GM12874 (cell line): ENCODE measurements around the gene CD96.

Source experiments
- CTCF ChIP-seq: IDR thresholded peaks from 2 replicates; pipeline ENCODE4 v1.5.1; 2011; ENCODE audit warnings: low read depth, mild to moderate bottlenecking, control low read depth, low read length, moderate library complexity; ENCODE audit not compliant: insufficient read depth

CD96 gene

GRCh38 chr3:111615880-111616279 lies 73.9 kb downstream of the CD96 start:
- no peak for TF ChIP-seq CTCF

- peak; percentile 63 for TF ChIP-seq CTCF
Measured at GRCh38 chr3:111616417-111617105, 74.6 kb downstream of the CD96 start.

GRCh38 chr3:111617406-111617805 lies 75.4 kb downstream of the CD96 start:
- no peak for TF ChIP-seq CTCF

- TF ChIP-seq CTCF, result no peak
Measured at GRCh38 chr3:111617912-111618601, 76.1 kb downstream of the CD96 start.

GRCh38 chr3:111618945-111619344 lies 76.9 kb downstream of the CD96 start:
- TF ChIP-seq CTCF, result no peak

DNA sequence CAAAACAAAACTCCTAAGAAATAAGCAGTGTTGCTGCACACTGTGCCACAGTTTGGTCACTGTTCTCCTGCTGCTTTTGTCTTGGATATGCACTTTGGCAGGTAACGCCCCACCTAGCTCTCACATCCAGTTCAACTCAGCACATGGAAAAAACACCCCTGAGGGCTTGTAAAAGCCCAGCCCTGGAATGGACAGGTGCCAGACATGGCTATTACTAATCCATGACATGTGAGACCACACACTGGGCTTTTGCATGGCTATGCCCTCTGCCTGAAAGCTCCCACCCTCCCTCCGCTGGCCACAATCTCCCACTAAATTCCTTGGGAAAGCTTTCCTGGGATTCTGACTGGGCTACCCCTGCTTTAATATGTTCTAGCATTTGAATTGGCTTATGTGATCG lies 77.8 kb downstream of the CD96 start:
- no peak for TF ChIP-seq CTCF

GRCh38 chr3:111621535-111621934 lies 79.5 kb downstream of the CD96 start:
- TF ChIP-seq CTCF, result peak; percentile 52; the same call in 1 of the 2 replicates
